22Rv1 (cell line): ENCODE results near the gene ATP8B1.

ENCODE experiments used
- CTCF ChIP-seq: fragments of 450-650 bp; IDR thresholded peaks from 2 replicates; pipeline ENCODE4 v1.5.1; 2017; ENCODE audit warnings: mild to moderate bottlenecking
- ZFX ChIP-seq: fragments of 450-650 bp; IDR thresholded peaks from 2 replicates; pipeline ENCODE4 v1.6.1; 2017; ENCODE audit warnings: antibody characterized with exemption, borderline replicate concordance

- TF ChIP-seq CTCF (no peak), ZFX (no peak)
Observed at GRCh38 chr18:57629422-57629821, 173.7 kb downstream of the ATP8B1 start.
